ENCODE results near the gene DNAH6.

DNA sequence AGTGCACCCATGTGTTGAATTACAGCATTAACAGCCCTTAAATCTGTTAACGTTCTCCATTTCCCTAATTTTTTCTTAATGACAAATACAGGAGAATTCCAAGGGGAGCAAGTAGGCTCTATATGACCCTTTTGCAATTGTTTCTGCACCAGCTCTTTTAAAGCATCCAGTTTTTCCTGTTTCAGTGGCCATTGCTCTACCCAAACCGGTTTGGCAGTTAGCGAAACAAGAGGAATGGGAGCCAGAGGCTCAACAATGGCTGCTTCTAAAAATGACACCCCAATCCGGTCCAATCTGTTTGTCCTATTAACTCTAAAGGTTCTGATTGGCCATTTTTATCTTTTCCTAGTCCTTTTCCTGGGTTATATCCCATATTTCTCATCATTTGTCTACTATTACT is 42.1 kb upstream of the DNAH6 start:
- TF ChIP-seq, protein P1, sequence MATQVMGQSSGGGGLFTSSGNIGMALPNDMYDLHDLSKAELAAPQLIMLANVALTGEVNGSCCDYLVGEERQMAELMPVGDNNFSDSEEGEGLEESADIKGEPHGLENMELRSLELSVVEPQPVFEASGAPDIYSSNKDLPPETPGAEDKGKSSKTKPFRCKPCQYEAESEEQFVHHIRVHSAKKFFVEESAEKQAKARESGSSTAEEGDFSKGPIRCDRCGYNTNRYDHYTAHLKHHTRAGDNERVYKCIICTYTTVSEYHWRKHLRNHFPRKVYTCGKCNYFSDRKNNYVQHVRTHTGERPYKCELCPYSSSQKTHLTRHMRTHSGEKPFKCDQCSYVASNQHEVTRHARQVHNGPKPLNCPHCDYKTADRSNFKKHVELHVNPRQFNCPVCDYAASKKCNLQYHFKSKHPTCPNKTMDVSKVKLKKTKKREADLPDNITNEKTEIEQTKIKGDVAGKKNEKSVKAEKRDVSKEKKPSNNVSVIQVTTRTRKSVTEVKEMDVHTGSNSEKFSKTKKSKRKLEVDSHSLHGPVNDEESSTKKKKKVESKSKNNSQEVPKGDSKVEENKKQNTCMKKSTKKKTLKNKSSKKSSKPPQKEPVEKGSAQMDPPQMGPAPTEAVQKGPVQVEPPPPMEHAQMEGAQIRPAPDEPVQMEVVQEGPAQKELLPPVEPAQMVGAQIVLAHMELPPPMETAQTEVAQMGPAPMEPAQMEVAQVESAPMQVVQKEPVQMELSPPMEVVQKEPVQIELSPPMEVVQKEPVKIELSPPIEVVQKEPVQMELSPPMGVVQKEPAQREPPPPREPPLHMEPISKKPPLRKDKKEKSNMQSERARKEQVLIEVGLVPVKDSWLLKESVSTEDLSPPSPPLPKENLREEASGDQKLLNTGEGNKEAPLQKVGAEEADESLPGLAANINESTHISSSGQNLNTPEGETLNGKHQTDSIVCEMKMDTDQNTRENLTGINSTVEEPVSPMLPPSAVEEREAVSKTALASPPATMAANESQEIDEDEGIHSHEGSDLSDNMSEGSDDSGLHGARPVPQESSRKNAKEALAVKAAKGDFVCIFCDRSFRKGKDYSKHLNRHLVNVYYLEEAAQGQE (IDR thresholded peaks at IDR 0.05; ENCODE audit: low read depth): no peak
- TF ChIP-seq CEBPB (IDR thresholded peaks at IDR 0.05; ENCODE audit: low read depth): no peak
- no peak for TF ChIP-seq POLR2A (IDR thresholded peaks at IDR 0.05; ENCODE audit: borderline replicate concordance, extremely low read depth, insufficient read depth, insufficient read length)
- TF ChIP-seq JUND (IDR thresholded peaks at IDR 0.05): no peak
- no peak for TF ChIP-seq CTCF (IDR thresholded peaks at IDR 0.05 in 2 of 3, conservative IDR thresholded peaks at IDR 0.05 in 1 of 3; ENCODE audit: borderline replicate concordance in 1 of 3, insufficient read depth in 1 of 3, low read depth in 2 of 3, low read length in 2 of 3)
- TF ChIP-seq YY1 (IDR thresholded peaks at IDR 0.05; ENCODE audit: extremely low read depth, insufficient replicate concordance, low read depth, low read length): no peak
- TF ChIP-seq EZH2phosphoT487 (IDR thresholded peaks at IDR 0.05; ENCODE audit: borderline replicate concordance): no peak
